Dermis lymphatic vessel endothelial cell (primary cell): ENCODE measurements around the gene MOXD1. TPM values are rescaled to one million over a fixed set of nuclear protein-coding genes. Genes with fewer than 3 reads are reported as not detected.

ENCODE experiments used
- total RNA-seq: library from RNA; depleted of rRNA; stranded (reverse); fragments of >200 nt; gene quantifications from 2 replicates; pipeline ENCODE4 v1.2.1, GENCODE V29; 2014

MOXD1 gene
- total RNA-seq = 0.22 TPM in 1 of 2 replicates, not detected in the other

DNA sequence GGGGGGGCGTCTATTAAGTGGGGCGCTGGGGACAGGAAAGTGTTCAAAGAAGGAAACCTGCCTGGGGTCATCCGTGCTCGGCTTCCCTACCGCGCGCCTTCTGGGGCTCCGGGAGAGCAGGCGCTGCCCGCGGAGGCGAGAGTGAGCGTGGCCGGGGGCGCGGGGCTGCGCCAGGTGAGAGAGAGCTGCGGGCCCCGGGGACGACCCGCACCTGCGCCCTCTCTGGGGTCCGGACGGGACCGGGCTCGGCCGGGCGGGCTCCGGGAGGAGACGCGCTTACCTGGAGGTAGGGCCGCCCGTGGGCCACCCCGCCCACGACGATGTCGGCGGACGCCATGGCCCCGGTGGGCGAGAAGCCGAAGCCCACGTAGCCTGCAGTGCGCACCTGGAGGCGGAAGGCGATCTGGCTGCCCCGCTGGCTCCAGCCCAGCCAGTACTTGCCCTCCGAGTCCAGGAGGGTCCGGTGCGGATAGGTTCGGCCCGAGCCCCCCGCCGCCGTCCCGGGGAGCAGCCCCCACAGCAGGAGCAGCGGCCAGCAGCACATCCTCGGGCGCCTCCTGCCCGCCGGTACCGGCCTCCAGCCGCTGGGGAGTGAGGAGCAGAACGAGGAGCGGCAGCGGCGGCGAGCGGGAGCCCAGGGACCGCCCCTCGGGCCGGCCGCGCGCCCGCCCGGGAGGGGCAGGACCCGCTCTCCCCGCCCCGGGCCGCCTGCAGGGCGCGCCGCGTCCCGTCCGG lies at the start of gene MOXD1:
Gene MOXD1 (minus strand): TSS at position 593 of the 735 bp plus-strand sequence. CDS start 49 bp downstream, at position 544.

Other genes starting within 250 kb of the MOXD1 start
- 57.8 and 59.8 TPM in 2 replicates for gene STX7, start 111.6 kb upstream of the MOXD1 start, total RNA-seq
- not detected in 2 replicates for gene TAAR9, start 136.8 kb upstream of the MOXD1 start, total RNA-seq
- gene TAAR8, start 151.2 kb upstream of the MOXD1 start, total RNA-seq = not detected in 2 replicates
- gene TAAR6, start 168.8 kb upstream of the MOXD1 start, total RNA-seq = not detected in 2 replicates
- not detected in 2 replicates for gene TAAR5, start 188.3 kb upstream of the MOXD1 start, total RNA-seq
- gene TAAR2, start 222.8 kb upstream of the MOXD1 start, total RNA-seq = not detected in 2 replicates